Right ventricle myocardium inferior (tissue), 1 donor: Measurements from ENCODE around the gene RFK. TPM values are rescaled to one million over a fixed set of nuclear protein-coding genes. Genes with fewer than 3 reads are reported as not detected.
"Not testable (repeated sequence)": the region's sequence is repeated elsewhere in the genome, so short reads cannot be mapped to it uniquely, and the experiment has no call there.

Experiments used
- ATAC-seq: fragments of 200-7000 bp; cut with Tn5 transposase; one replicate; pipeline ENCODE4 v1.9.1; 2020; ENCODE audit warnings: mild to moderate bottlenecking, moderate library complexity
- DNase-seq: peaks from one replicate; pipeline ENCODE4 v3.0.0; 2021; ENCODE audit errors: missing footprints
- intact Hi-C: fragments of 100-400 bp; cut with DNase I; formaldehyde crosslinking; loops from one replicate; pipeline ENCODE4 v1.11.0; 2022
- long read RNA-seq: library from polyadenylated mRNA; unstranded; transcript quantifications from one replicate; pipeline ENCODE4 v2.0.0, GENCODE V29; 2021
- total RNA-seq: library from RNA; stranded (reverse); fragmentation: NEBNext Ultra II Directional; extraction: Animal tissue kit (Norgen Biotek cat#: 25700); gene quantifications from one replicate; pipeline ENCODE4 v1.2.1, GENCODE V29; 2021
- donor health status: DM: no; HTN: yes; CAD: no; lungs with severe emphysema.

RFK gene
- 23.9 TPM for total RNA-seq
- long read RNA-seq, transcript RFK-201 (4 exons, 2,684 nt) = major isoform, 30 of 30 reads
- long read RNA-seq, partial matches to known transcripts = 0 of 30 reads
- long read RNA-seq, other reads (novel, unspliced or antisense) = 0 of 30 reads

DNA sequence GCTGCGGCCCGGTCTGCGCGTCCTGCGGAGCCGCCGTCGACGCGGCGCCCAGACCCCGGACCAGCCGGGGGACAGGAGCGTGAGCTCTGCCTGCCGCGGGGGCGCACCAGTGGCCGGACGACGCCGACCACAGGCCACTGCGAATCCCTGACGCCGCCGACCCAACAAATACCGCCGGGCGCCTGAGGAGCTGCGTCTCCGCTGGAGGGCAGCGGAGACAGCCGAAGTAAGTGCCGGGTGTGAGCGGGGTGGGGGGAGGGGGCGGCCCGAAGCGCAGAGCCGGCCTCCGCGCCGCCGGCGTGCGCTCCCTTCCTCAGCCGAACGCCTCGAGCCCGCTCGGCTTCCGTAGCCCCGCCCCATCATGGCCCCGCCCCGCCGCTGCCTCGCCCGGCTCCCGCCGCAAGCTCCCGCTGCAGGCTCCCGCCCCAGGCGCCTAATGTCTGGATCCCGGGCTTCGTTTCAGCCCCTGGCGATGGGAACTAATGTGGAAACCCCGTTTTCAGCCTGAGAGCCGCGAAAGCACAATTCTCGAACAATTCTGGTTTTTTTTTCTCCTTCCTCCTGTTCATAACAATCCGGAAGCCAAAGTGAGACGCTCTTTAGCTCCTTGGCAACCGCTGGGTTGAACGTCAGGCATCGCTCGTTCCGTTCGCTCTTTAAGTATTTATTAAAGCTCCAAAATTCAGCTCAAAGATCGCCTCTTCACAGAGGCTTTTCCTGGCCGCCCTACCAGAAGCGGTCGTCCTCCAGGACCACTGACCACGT, at the start of gene RFK:
TSS of gene RFK (minus strand) at position 232 of the 765 bp plus-strand sequence. CDS start 255 bp downstream, outside the sequence.
- ATAC-seq (peak; percentile 97), DNase-seq (peak; percentile 94)
- intact Hi-C loops = no loop called here

DNA sequence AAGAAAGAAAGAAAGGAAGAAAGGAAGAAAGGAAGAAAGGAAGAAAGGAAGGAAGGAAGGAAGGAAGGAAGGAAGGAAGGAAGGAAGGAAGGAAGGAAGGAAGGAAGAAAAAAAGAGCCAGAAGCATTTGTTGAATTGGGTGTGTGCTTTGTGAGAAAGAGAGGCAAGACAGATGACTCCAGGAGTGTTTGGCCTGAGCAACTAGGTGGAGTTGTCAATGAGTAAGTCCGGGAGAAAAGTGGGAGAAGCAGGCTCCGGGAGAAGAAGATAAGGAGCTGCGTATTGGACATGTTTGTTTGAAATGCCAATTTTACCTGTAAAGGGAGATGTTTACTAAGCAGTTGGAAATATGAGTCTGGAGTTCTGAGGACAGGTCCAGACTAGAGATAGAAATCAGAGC, 49.7 kb upstream of the RFK start:
- DNase-seq = no peak
- intact Hi-C loops = no loop called here
- no peak for ATAC-seq

DNA sequence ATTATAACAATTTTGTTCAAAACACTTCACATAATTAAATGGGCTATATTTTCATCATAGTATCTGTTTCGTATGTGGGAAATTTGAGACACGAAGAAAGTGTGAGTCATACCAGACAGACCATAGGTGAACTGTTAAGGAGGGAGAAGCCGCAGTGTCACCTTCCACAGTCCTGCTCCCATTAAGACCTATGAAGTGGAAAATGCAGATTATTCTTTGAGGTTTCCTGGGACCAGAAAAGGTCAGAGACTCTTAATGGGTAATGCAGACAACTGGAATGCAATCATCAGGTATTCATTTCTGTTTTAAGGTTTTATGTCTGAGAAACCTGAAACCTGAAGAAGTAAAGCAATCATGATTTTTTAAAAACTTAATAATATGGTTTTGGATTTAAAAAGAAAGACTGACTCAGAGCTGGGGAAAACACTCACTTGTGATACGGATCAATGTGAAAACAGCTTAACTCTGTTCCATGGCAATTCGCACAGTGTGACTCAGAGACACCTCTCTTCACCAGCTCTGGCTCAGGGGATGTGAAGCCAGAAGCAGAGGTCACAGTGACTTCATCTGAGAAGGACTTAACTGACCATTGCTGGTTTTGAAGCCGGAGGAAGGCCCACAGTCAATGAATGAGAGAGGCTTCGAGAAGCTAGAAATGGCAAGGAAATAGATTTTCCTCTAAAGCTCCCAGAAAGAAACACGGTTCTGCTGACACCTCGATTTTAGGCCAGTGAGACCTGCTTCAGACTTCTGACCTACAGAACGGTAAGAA, 47.5 kb upstream of the RFK start:
- intact Hi-C loops = no loop called here
- ATAC-seq = no peak

GRCh38 chr9:76438841-76439588, 44.8 kb upstream of the RFK start:
- no peak for ATAC-seq
- intact Hi-C loops = no loop called here

More for the DNA sequence above, 47.5 kb upstream of the RFK start:
- DNase-seq = no peak

GRCh38 chr9:76437017-76437699, 42.9 kb upstream of the RFK start:
- ATAC-seq, intact Hi-C loops, DNase-seq: not testable (repeated sequence)

More at GRCh38 chr9:76438841-76439588, 44.8 kb upstream of the RFK start:
- DNase-seq = no peak

DNA sequence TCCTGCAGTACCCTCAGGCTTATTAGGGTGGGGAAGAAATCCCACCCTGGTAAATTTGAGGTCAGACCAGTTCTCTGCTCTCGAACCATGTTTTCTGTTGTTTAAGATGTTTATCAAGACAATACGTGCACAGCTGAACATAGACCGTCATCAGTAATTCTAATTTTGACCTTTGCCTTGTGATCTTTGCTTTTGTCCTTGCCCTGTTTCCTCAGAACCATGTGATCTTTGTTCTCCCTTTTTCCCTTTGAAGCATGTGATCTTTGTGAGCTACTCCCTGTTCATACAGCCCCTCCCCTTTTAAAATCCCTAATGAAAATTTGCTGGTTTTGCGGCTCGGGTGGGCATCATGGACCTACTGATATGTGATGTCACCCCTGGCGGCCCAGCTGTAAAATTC, 40.7 kb upstream of the RFK start:
- DNase-seq, intact Hi-C loops, ATAC-seq: not testable (repeated sequence)

DNA sequence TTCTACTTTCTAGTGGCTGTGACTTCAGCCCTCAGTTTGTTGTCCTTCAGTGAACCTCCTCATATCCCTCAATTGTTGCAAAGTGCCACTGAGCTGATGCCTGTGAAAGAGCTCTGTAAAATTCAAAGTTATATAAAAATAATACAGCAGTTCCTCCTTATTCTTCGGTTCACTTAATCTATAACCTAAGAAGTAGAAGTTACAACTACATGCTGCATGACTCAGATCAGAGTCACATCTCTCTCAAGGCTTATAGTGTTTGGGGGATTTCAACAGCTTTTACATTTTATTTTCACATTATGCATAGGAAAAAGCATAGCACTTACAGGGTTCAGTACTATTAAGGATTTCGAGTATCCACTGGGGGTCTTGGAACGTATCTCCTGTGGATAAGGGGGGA, 39.6 kb upstream of the RFK start:
- intact Hi-C loops = no loop called here
- ATAC-seq = no peak
- no peak for DNase-seq

GRCh38 chr9:76433406-76433805, 39.2 kb upstream of the RFK start:
- ATAC-seq (no peak), DNase-seq (no peak)
- intact Hi-C loops = no loop called here

- DNase-seq = no peak
- intact Hi-C loops = no loop called here
- ATAC-seq = no peak
These were observed 37.4 kb upstream of the RFK start for GRCh38 chr9:76431601-76432000.

- ATAC-seq (no peak), DNase-seq (no peak)
- intact Hi-C loops = no loop called here
These were observed 32.7 kb upstream of the RFK start for GRCh38 chr9:76426807-76427419.

DNA sequence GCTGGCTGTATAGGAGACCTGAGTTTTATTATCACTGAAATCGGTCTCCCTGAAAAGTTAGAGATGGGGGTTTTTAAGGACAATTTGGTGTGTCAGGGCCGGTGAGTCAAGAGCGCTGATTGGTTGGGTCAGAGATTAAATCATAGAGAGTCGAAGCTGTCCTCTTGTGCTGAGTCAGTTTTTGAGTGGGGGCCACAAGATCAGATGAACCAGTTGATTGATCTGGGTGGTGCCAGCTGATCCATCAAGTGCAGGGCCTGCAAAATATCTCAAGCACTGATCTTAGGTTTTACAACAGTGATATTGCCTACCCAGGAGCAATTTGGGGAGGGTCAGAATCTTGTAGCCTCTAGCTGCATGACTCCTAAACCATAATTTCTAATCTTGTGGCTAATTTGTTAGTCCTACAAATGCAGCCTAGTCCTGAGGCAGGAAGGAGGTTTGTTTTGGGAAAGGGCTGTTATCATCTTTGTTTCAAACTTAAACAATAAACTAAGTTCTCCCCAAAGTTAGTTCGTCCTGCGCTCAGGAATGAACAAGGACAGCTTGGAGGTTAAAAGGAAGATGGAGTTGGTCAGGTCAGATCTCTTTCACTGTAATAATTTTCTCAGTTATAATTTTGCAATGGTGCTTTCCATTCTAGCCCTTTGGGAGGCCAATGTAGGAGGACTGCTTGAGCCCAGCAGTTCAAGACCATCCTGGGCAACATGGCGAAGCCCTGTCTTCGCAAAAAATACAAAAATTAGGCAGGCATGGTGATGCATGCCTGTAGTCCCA, 31.6 kb upstream of the RFK start:
- DNase-seq = no peak
- intact Hi-C loops = no loop called here
- ATAC-seq = no peak

GRCh38 chr9:76424491-76424890, 30.3 kb upstream of the RFK start:
- no peak for DNase-seq
- intact Hi-C loops = no loop called here
- ATAC-seq = no peak

GRCh38 chr9:76423216-76424177, 29.3 kb upstream of the RFK start:
- DNase-seq (no peak), ATAC-seq (no peak)
- intact Hi-C loops = no loop called here

- DNase-seq (no peak), ATAC-seq (no peak)
These were observed 25.7 kb upstream of the RFK start for GRCh38 chr9:76419782-76420380.

GRCh38 chr9:76417394-76417793, 23.2 kb upstream of the RFK start:
- intact Hi-C loops = no loop called here
- DNase-seq = no peak
- no peak for ATAC-seq

More at GRCh38 chr9:76419782-76420380, 25.7 kb upstream of the RFK start:
- intact Hi-C loops = no loop called here

- ATAC-seq (no peak), DNase-seq (no peak)
These were observed 21.5 kb upstream of the RFK start for GRCh38 chr9:76415731-76416130.

More at GRCh38 chr9:76415731-76416130, 21.5 kb upstream of the RFK start:
- intact Hi-C loops = no loop called here
